Measurements from ENCODE around the gene METTL8.
A peak's percentile ranks its signal among the peaks of the same experiment; 100 is the strongest.

METTL8 gene

DNA sequence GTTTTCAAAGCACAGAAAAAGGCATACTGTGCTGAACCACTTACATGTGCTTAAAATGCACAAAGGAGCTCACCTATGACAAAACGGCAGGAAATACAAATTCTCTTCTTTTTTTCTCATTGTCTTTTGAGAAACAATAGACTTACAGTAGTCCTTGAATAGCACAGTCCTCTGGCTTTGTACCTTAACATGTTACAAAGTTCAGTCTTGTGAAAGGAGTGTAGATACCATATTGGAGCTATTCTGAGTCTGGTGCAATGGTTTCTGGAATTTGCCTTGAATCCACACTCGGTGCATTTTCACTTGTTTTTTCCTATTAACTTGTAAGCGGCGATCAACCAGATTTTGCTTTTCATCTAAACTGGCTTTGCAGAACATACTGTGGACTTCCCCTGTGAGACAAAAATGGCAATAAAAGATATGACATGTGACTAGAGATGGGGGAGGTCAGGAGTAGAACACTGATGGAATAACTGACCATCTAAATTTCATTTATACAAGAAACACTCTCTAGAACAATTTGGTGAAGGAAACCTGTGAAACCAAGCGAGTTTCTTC is 109.7 kb downstream of the METTL8 start:
- Histone ChIP-seq H3K4me3 (replicated peaks; ENCODE audit: insufficient read depth, low read length) (no peak overlapping the region), H3K27ac (replicated peaks) (peak overlapping the region; percentile 55), H3K27me3 (ENCODE audit: insufficient read depth, poor library complexity, severe bottlenecking) (no peaks in the 10 kb centered on the region)
- DNase-seq (ENCODE audit: low read depth in 1 of 2, low spot score in 1 of 2): no peak
- TF ChIP-seq, protein P1, sequence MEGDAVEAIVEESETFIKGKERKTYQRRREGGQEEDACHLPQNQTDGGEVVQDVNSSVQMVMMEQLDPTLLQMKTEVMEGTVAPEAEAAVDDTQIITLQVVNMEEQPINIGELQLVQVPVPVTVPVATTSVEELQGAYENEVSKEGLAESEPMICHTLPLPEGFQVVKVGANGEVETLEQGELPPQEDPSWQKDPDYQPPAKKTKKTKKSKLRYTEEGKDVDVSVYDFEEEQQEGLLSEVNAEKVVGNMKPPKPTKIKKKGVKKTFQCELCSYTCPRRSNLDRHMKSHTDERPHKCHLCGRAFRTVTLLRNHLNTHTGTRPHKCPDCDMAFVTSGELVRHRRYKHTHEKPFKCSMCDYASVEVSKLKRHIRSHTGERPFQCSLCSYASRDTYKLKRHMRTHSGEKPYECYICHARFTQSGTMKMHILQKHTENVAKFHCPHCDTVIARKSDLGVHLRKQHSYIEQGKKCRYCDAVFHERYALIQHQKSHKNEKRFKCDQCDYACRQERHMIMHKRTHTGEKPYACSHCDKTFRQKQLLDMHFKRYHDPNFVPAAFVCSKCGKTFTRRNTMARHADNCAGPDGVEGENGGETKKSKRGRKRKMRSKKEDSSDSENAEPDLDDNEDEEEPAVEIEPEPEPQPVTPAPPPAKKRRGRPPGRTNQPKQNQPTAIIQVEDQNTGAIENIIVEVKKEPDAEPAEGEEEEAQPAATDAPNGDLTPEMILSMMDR (IDR thresholded peaks at IDR 0.05; ENCODE audit: insufficient read depth, low read length): no peak
- TF ChIP-seq, protein P2, sequence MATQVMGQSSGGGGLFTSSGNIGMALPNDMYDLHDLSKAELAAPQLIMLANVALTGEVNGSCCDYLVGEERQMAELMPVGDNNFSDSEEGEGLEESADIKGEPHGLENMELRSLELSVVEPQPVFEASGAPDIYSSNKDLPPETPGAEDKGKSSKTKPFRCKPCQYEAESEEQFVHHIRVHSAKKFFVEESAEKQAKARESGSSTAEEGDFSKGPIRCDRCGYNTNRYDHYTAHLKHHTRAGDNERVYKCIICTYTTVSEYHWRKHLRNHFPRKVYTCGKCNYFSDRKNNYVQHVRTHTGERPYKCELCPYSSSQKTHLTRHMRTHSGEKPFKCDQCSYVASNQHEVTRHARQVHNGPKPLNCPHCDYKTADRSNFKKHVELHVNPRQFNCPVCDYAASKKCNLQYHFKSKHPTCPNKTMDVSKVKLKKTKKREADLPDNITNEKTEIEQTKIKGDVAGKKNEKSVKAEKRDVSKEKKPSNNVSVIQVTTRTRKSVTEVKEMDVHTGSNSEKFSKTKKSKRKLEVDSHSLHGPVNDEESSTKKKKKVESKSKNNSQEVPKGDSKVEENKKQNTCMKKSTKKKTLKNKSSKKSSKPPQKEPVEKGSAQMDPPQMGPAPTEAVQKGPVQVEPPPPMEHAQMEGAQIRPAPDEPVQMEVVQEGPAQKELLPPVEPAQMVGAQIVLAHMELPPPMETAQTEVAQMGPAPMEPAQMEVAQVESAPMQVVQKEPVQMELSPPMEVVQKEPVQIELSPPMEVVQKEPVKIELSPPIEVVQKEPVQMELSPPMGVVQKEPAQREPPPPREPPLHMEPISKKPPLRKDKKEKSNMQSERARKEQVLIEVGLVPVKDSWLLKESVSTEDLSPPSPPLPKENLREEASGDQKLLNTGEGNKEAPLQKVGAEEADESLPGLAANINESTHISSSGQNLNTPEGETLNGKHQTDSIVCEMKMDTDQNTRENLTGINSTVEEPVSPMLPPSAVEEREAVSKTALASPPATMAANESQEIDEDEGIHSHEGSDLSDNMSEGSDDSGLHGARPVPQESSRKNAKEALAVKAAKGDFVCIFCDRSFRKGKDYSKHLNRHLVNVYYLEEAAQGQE (IDR thresholded peaks at IDR 0.05; ENCODE audit: insufficient replicate concordance, low read depth): no peak
- no peak for TF ChIP-seq GABPA (IDR thresholded peaks at IDR 0.05; ENCODE audit: low read depth)
- no peak for TF ChIP-seq POLR2AphosphoS5 (IDR thresholded peaks at IDR 0.05; ENCODE audit: low read depth)
- no peak for TF ChIP-seq SPI1 (IDR thresholded peaks at IDR 0.05; ENCODE audit: borderline replicate concordance, low read depth)

DNA sequence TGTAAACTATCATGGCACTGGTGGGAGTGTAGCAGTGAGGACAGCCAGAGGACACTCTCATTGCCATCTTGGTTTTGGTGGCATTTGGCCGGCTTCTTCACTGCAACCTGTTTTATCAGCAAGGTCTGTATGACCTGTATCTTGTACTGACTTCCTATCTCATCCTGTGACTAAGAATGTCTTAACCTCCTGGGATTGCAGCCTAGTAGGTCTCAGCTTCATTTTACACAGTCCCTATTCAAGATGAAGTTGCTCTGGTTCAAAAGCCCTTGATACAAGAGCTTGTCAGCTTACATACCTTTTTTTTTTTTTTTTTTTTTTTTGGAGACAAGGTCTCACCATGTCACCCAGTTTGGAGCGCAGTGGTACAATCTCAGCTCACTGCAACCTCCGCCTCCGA is 110.9 kb downstream of the METTL8 start:
- H3K27ac ChIP-seq (replicated peaks): peak overlapping the region; percentile 55; the same call in 1 of the 2 replicates
- no peak for DNase-seq (ENCODE audit: low read depth in 1 of 2, low spot score in 1 of 2)

DNA sequence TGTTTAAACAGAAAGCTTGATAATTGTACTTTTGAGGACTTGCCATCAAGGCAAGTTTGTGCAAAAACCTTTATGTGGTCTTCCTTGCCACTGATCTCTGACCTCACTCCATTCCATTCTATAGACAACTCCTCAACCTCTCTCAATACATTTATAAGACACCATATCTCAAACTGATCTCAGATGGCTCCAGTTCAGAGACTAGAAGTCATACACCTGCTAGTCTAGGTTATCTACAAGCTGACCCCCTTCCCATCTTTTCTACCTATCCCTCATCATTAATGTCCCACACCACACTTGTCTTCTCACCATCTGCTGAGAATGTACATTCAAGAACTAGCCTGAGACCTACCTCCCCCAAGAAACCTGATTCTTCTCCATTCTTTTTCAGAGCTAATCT is 113.1 kb downstream of the METTL8 start:
- TF ChIP-seq SPI1 (IDR thresholded peaks at IDR 0.05; ENCODE audit: borderline replicate concordance, low read depth) (no peak), GABPA (IDR thresholded peaks at IDR 0.05; ENCODE audit: low read depth) (no peak), POLR2AphosphoS5 (IDR thresholded peaks at IDR 0.05; ENCODE audit: low read depth) (no peak)
- TF ChIP-seq, protein P2 (IDR thresholded peaks at IDR 0.05; ENCODE audit: insufficient replicate concordance, low read depth): no peak
- TF ChIP-seq, protein P1 (IDR thresholded peaks at IDR 0.05; ENCODE audit: insufficient read depth, low read length): no peak
- DNase-seq (ENCODE audit: low read depth in 1 of 2, low spot score in 1 of 2): no peak
- H3K27ac ChIP-seq (replicated peaks): no peak overlapping the region
- no peaks in the 10 kb centered on the region for H3K27me3 ChIP-seq (ENCODE audit: insufficient read depth, poor library complexity, severe bottlenecking)
- no peak overlapping the region for H3K4me3 ChIP-seq (replicated peaks; ENCODE audit: insufficient read depth, low read length)

More for the DNA sequence above, 110.9 kb downstream of the METTL8 start:
- H3K27me3 ChIP-seq (ENCODE audit: insufficient read depth, poor library complexity, severe bottlenecking): no peaks in the 10 kb centered on the region
- no peak overlapping the region for H3K4me3 ChIP-seq (replicated peaks; ENCODE audit: insufficient read depth, low read length)
- TF ChIP-seq GABPA (IDR thresholded peaks at IDR 0.05; ENCODE audit: low read depth) (no peak), POLR2AphosphoS5 (IDR thresholded peaks at IDR 0.05; ENCODE audit: low read depth) (no peak), SPI1 (IDR thresholded peaks at IDR 0.05; ENCODE audit: borderline replicate concordance, low read depth) (no peak)
- TF ChIP-seq, protein P2 (IDR thresholded peaks at IDR 0.05; ENCODE audit: insufficient replicate concordance, low read depth): no peak
- TF ChIP-seq, protein P1 (IDR thresholded peaks at IDR 0.05; ENCODE audit: insufficient read depth, low read length): no peak

Measured in HL-60 (cell line).